Astrocyte (in vitro differentiated cells and primary cell): ENCODE results near the gene RAD51B. TPM values are rescaled to one million over a fixed set of nuclear protein-coding genes. Genes with fewer than 3 reads are reported as not detected.

ENCODE experiments used
- DNase-seq: peaks from one replicate; pipeline ENCODE4 v3.0.0-alpha.2; 2010; ENCODE audit warnings: low read depth
- FAIRE-seq: peaks from 2 replicates; lab custom pipeline; 2011; peaks lifted over from hg19 to GRCh38; lab: Jason Lieb, UNC
- H2AFZ ChIP-seq: 2 replicates; pipeline ENCODE4 v1.6.0; 2012; ENCODE audit warnings: low read depth, low read length, inconsistent platforms
- H3K27ac ChIP-seq: 2 replicates; pipeline ENCODE4 v1.5.1; 2011; ENCODE audit warnings: low read depth, low read length, inconsistent platforms
- H3K27me3 ChIP-seq: 2 replicates; pipeline ENCODE4 v1.6.0; 2011; ENCODE audit warnings: low read length, inconsistent platforms; ENCODE audit not compliant: insufficient read depth
- H3K36me3 ChIP-seq: 2 replicates; pipeline ENCODE4 v1.5.1; 2011; ENCODE audit warnings: low read length, inconsistent platforms; ENCODE audit not compliant: insufficient read depth
- H3K4me1 ChIP-seq: 2 replicates; pipeline ENCODE4 v1.5.1; 2011; ENCODE audit warnings: low read length, inconsistent platforms; ENCODE audit not compliant: insufficient read depth
- H3K4me2 ChIP-seq: 2 replicates; pipeline ENCODE4 v1.6.0; 2012; ENCODE audit warnings: low read length, inconsistent platforms
- H3K4me3 ChIP-seq: 2 replicates; pipeline ENCODE4 v1.5.1; 2011; ENCODE audit warnings: low read depth, mild to moderate bottlenecking, low read length, inconsistent platforms; ENCODE audit not compliant: insufficient read depth
- H3K79me2 ChIP-seq: 2 replicates; pipeline ENCODE4 v1.6.0; 2012; ENCODE audit warnings: mild to moderate bottlenecking, low read length, inconsistent platforms; ENCODE audit not compliant: insufficient read depth
- H3K9ac ChIP-seq: 2 replicates; pipeline ENCODE4 v1.6.0; 2012; ENCODE audit warnings: mild to moderate bottlenecking, low read length, inconsistent platforms
- H3K9me3 ChIP-seq: 2 replicates; pipeline ENCODE4 v1.5.1; 2012; ENCODE audit warnings: low read depth, mild to moderate bottlenecking, low read length, inconsistent platforms; ENCODE audit not compliant: insufficient read depth
- H4K20me1 ChIP-seq: 2 replicates; pipeline ENCODE4 v1.6.0; 2012; ENCODE audit warnings: low read length, inconsistent platforms; ENCODE audit not compliant: insufficient read depth
- H3K27ac Mint-ChIP-seq: one replicate; pipeline ENCODE4 v1.8.0; 2021; ENCODE audit warnings: mild to moderate bottlenecking, mixed read lengths; ENCODE audit not compliant: unreplicated experiment
- H3K27me3 Mint-ChIP-seq: one replicate; pipeline ENCODE4 v1.8.0; 2021; ENCODE audit warnings: low read depth, mixed read lengths; ENCODE audit not compliant: unreplicated experiment
- H3K36me3 Mint-ChIP-seq: one replicate; pipeline ENCODE4 v1.8.0; 2021; ENCODE audit warnings: low read depth, mixed read lengths; ENCODE audit not compliant: unreplicated experiment
- H3K4me1 Mint-ChIP-seq: one replicate; pipeline ENCODE4 v1.8.0; 2021; ENCODE audit warnings: low read depth, mixed read lengths; ENCODE audit not compliant: unreplicated experiment
- H3K4me3 Mint-ChIP-seq: one replicate; pipeline ENCODE4 v1.8.0; 2021; ENCODE audit warnings: mild to moderate bottlenecking, moderate library complexity, mixed read lengths; ENCODE audit not compliant: unreplicated experiment
- H3K9me3 Mint-ChIP-seq: one replicate; pipeline ENCODE4 v1.8.0; 2021; ENCODE audit warnings: mild to moderate bottlenecking, mixed read lengths; ENCODE audit not compliant: unreplicated experiment
- EZH2 ChIP-seq: IDR thresholded peaks from 2 replicates; pipeline ENCODE4 v1.6.1; 2012; ENCODE audit warnings: mild to moderate bottlenecking, low read length, inconsistent platforms; ENCODE audit not compliant: insufficient read depth
- total RNA-seq: library from RNA; stranded (reverse); gene quantifications from 2 replicates; pipeline ENCODE4 v1.2.1, GENCODE V29; 2021
- TF ChIP-seq, protein P1 (sequence below): IDR thresholded peaks from 2 replicates; pipeline ENCODE4 v1.5.1; 2011; ENCODE audit warnings: low read depth, mild to moderate bottlenecking, inconsistent platforms, low read length, moderate library complexity; ENCODE audit not compliant: insufficient read depth

The RAD51B gene
- total RNA-seq, 1 donor from 2014 or later: 10.8 TPM

GRCh38 chr14:68111097-68111852 lies 291.7 kb downstream of the RAD51B start:
- Mint-ChIP-seq H3K4me1 (peaks cover 38% of the 10 kb centered on the region), H3K27me3 (no peaks in the 10 kb centered on the region), H3K9me3 (no peaks in the 10 kb centered on the region), H3K36me3 (no peaks in the 10 kb centered on the region), H3K27ac (peak overlapping the region; percentile 53), H3K4me3 (no peak overlapping the region)
- Histone ChIP-seq H3K9me3 (no peaks in the 10 kb centered on the region), H4K20me1 (no peaks in the 10 kb centered on the region), H3K36me3 (no peaks in the 10 kb centered on the region), H3K79me2 (no peaks in the 10 kb centered on the region), H3K4me1 (peaks cover 5% of the 10 kb centered on the region), H3K27ac (no peak overlapping the region), H3K9ac (no peak overlapping the region), H3K4me3 (no peak overlapping the region), H3K4me2 (no peak overlapping the region), H3K27me3 (no peaks in the 10 kb centered on the region), H2AFZ (no peak overlapping the region)
- no peak for TF ChIP-seq EZH2
- TF ChIP-seq, protein P1, sequence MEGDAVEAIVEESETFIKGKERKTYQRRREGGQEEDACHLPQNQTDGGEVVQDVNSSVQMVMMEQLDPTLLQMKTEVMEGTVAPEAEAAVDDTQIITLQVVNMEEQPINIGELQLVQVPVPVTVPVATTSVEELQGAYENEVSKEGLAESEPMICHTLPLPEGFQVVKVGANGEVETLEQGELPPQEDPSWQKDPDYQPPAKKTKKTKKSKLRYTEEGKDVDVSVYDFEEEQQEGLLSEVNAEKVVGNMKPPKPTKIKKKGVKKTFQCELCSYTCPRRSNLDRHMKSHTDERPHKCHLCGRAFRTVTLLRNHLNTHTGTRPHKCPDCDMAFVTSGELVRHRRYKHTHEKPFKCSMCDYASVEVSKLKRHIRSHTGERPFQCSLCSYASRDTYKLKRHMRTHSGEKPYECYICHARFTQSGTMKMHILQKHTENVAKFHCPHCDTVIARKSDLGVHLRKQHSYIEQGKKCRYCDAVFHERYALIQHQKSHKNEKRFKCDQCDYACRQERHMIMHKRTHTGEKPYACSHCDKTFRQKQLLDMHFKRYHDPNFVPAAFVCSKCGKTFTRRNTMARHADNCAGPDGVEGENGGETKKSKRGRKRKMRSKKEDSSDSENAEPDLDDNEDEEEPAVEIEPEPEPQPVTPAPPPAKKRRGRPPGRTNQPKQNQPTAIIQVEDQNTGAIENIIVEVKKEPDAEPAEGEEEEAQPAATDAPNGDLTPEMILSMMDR: no peak
- DNase-seq (no peak), FAIRE-seq (no peak)

DNA sequence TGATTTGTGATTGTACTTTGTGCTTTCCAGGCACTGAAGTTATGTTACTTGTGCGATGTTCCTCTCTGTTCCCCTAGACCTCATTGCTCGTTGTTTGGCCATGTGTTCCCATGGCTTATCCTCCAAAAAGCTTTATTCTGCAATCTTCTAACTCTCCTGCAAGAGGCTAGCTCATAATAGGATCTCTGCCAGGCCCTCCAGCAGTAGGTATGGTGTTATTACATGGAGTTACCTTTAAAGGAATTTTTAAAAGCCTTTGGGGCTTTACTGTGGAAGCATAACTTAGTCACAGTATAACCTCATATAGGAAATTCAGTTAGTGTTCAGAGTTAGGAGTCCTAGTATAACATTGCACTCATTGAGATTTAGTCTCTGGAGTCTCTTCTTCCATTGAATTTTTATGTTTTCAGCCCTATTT lies 292.3 kb downstream of the RAD51B start:
- Histone ChIP-seq H3K79me2 (no peaks in the 10 kb centered on the region), H3K9ac (no peak overlapping the region), H3K4me2 (no peak overlapping the region), H4K20me1 (no peaks in the 10 kb centered on the region), H3K4me1 (peaks cover 5% of the 10 kb centered on the region), H3K9me3 (no peaks in the 10 kb centered on the region), H3K27me3 (no peaks in the 10 kb centered on the region), H3K4me3 (no peak overlapping the region), H3K27ac (no peak overlapping the region), H3K36me3 (no peaks in the 10 kb centered on the region), H2AFZ (no peak overlapping the region)
- FAIRE-seq (no peak), DNase-seq (no peak)
- Mint-ChIP-seq H3K9me3 (no peaks in the 10 kb centered on the region), H3K27ac (no peak overlapping the region), H3K36me3 (no peaks in the 10 kb centered on the region), H3K4me3 (no peak overlapping the region), H3K27me3 (no peaks in the 10 kb centered on the region), H3K4me1 (peaks cover 38% of the 10 kb centered on the region)
- TF ChIP-seq EZH2: no peak
- TF ChIP-seq, protein P1: no peak

DNA sequence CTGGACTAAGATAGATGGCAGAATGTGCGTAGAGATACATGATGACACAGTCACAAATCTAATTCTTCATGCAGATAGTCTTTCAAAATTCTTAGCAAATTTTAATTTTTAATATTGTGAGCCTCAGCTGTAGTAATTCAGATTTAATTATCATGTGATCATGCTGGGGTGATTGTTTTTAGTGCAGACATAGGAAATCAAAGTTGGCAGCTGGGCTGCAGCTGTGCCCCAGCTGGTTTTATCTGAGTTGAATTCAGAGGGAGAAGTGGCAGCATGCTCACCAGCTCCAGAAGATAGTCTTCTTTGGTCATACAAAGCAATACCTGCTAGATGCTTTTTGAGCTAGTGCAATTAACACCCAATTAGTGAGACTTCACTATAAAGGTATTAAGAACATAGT lies 292.9 kb downstream of the RAD51B start:
- Mint-ChIP-seq H3K36me3 (no peaks in the 10 kb centered on the region), H3K27me3 (no peaks in the 10 kb centered on the region), H3K27ac (peak overlapping the region; percentile 47), H3K9me3 (no peaks in the 10 kb centered on the region), H3K4me3 (no peak overlapping the region), H3K4me1 (peaks cover 38% of the 10 kb centered on the region)
- Histone ChIP-seq H2AFZ (no peak overlapping the region), H3K4me1 (peaks cover 5% of the 10 kb centered on the region), H4K20me1 (no peaks in the 10 kb centered on the region), H3K27me3 (no peaks in the 10 kb centered on the region), H3K9ac (no peak overlapping the region), H3K27ac (no peak overlapping the region), H3K79me2 (no peaks in the 10 kb centered on the region), H3K9me3 (no peaks in the 10 kb centered on the region), H3K4me2 (no peak overlapping the region), H3K36me3 (no peaks in the 10 kb centered on the region), H3K4me3 (no peak overlapping the region)
- no peak for FAIRE-seq
- TF ChIP-seq EZH2: no peak
- TF ChIP-seq, protein P1: no peak
- DNase-seq: no peak
